HCT116 (cell line): ENCODE results near the gene CIRBP. TPM values are rescaled to one million over a fixed set of nuclear protein-coding genes. Genes with fewer than 3 reads are reported as not detected.
A peak's percentile ranks its signal among the peaks of the same experiment; 100 is the strongest.

Experiments
- ATAC-seq: fragments of 200-7000 bp; cut with Tn5 transposase; 2 replicates; pipeline ENCODE4 v1.9.1; 2020; ENCODE audit warnings: mild to moderate bottlenecking, moderate library complexity
- BruUV-seq: library from RNA; stranded (reverse); fragments of 400-500 nt; replicated peaks from 2 replicates; lab custom pipeline; 2021; lab: Mats Ljungman, UMichigan
- CTCF ChIA-PET: fragments of 300-600 bp; sonication (Branson Sonifier 250); formaldehyde crosslinking; loops from one replicate; lab custom pipeline; 2021; ENCODE audit warnings: antibody characterized with exemption; lab: Charles Lee
- POLR2A ChIA-PET: fragments of 300-600, 350-600 bp; sonication (Branson Sonifier 250); formaldehyde crosslinking; loops from one replicate; lab custom pipeline; 2021; ENCODE audit warnings: antibody characterized with exemption; lab: Charles Lee
- RAD21 ChIA-PET, 2 experiments: fragments of 300-600 bp; sonication (Branson Sonifier 250); formaldehyde crosslinking; loops; one replicate each; lab custom pipeline; 2023; ENCODE audit warnings: low total read pairs in 2 of 2; ENCODE audit not compliant: uncharacterized antibody in 2 of 2, unreplicated experiment in 2 of 2, low non-redundant PET in 1 of 2; lab: Charles Lee
- DNase-seq: peaks from one replicate; pipeline ENCODE4 v3.0.0-alpha.2; 2010; ENCODE audit warnings: low read depth, low spot score
- H2AFZ ChIP-seq: fragments of 200-600 bp; shearing (Covaris generic), sonication (generic); 2 replicates; pipeline ENCODE4 v1.6.1; 2017; ENCODE audit warnings: low read depth, mixed run types, mixed read lengths, antibody characterized with exemption, low read length; ENCODE audit not compliant: poor library complexity, severe bottlenecking
- H3K27ac ChIP-seq: 2 replicates; pipeline ENCODE4 v1.5.1; 2012; ENCODE audit warnings: low read depth, low read length
- H3K27me3 ChIP-seq: fragments of 200-600 bp; sonication (generic); 2 replicates; pipeline ENCODE4 v1.6.1; 2016; ENCODE audit warnings: mixed run types, low read length, mixed read lengths; ENCODE audit not compliant: insufficient read depth
- H3K36me3 ChIP-seq, 2 experiments: fragments of 200-500 bp in 1 of 2; fragments of 200-600 bp in 1 of 2; sonication (Bioruptor generic) in 1 of 2; sonication (generic) in 1 of 2; 2 replicates each; pipeline versions ENCODE4 v1.5.1 to v1.6.1; 2014 to 2016; ENCODE audit warnings: low read length in 2 of 2, inconsistent platforms in 1 of 2, mixed read lengths in 1 of 2, mixed run types in 1 of 2; ENCODE audit not compliant: insufficient read depth in 2 of 2, control insufficient read depth in 1 of 2
- H3K4me1 ChIP-seq, 2 experiments: fragments of 200-600 bp in 1 of 2; sonication (generic) in 1 of 2; 2 replicates each; pipeline versions ENCODE4 v1.5.1 to v1.6.1; 2012 to 2017; ENCODE audit warnings: low read length in 2 of 2, inconsistent platforms in 1 of 2, mild to moderate bottlenecking in 1 of 2, mixed read lengths in 1 of 2, mixed run types in 1 of 2, moderate library complexity in 1 of 2; ENCODE audit not compliant: insufficient read depth in 2 of 2, control insufficient read depth in 1 of 2
- H3K4me2 ChIP-seq: fragments of 200-600 bp; sonication (generic); 2 replicates; pipeline ENCODE4 v1.6.1; 2017; ENCODE audit warnings: mixed run types, low read length, mixed read lengths
- H3K4me3 ChIP-seq, 2 experiments: fragments of 200-600 bp in 1 of 2; sonication (generic) in 1 of 2; replicated peaks in 1 of 2; 2 replicates each; pipeline ENCODE4 v1.5.1; 2011 to 2016; ENCODE audit warnings: low read length in 2 of 2, control low read depth in 1 of 2, low read depth in 1 of 2, mild to moderate bottlenecking in 1 of 2, mixed read lengths in 1 of 2, mixed run types in 1 of 2
- H3K79me2 ChIP-seq: fragments of 200-600 bp; sonication (generic); 2 replicates; pipeline ENCODE4 v1.6.1; 2017; ENCODE audit warnings: mild to moderate bottlenecking, mixed run types, low read length, moderate library complexity, mixed read lengths; ENCODE audit not compliant: insufficient read depth
- H3K9ac ChIP-seq: fragments of 200-600 bp; sonication (generic); 2 replicates; pipeline ENCODE4 v1.6.1; 2016; ENCODE audit warnings: low read length, mixed read lengths
- H3K9me2 ChIP-seq: fragments of 200-600 bp; sonication (generic), shearing (Covaris generic); 2 replicates; pipeline ENCODE4 v1.6.1; 2017; ENCODE audit warnings: mixed run types, mild to moderate bottlenecking, moderate library complexity; ENCODE audit not compliant: insufficient read depth
- H3K9me3 ChIP-seq, 2 experiments: fragments of 200-500 bp in 1 of 2; fragments of 200-600 bp in 1 of 2; sonication (Bioruptor generic) in 1 of 2; sonication (generic) in 1 of 2; 2 replicates each; pipeline ENCODE4 v1.6.1; 2014 to 2017; ENCODE audit warnings: low read length in 2 of 2, mixed read lengths in 2 of 2, inconsistent platforms in 1 of 2, low read depth in 1 of 2, mild to moderate bottlenecking in 1 of 2, mixed run types in 1 of 2, moderate library complexity in 1 of 2; ENCODE audit not compliant: control insufficient read depth in 1 of 2, insufficient read depth in 1 of 2
- H4K20me1 ChIP-seq: fragments of 200-600 bp; sonication (generic), shearing (Covaris generic); 2 replicates; pipeline ENCODE4 v1.6.1; 2017; ENCODE audit warnings: mixed run types, mild to moderate bottlenecking, moderate library complexity; ENCODE audit not compliant: insufficient read depth
- POLR2AphosphoS5 ChIP-seq: IDR thresholded peaks from 2 replicates; pipeline ENCODE4 v1.6.1; 2011; ENCODE audit warnings: mild to moderate bottlenecking, low read depth, low read length, moderate library complexity
- SP1 ChIP-seq: IDR thresholded peaks from 2 replicates; pipeline ENCODE4 v1.6.1; 2012; ENCODE audit warnings: low read depth
- ZNF274 ChIP-seq: fragments of 200-500 bp; sonication (Bioruptor generic); IDR thresholded peaks from 2 replicates; pipeline ENCODE4 v1.6.1; 2014; ENCODE audit warnings: mild to moderate bottlenecking, low read depth, low read length, inconsistent platforms
- intact Hi-C: fragments of 100-400 bp; cut with micrococcal nuclease; formaldehyde crosslinking; loops from 2 replicates; pipeline ENCODE4 v1.10.0; 2022
- total RNA-seq: library from RNA; stranded (reverse); gene quantifications from one replicate; pipeline ENCODE4 v1.2.1, GENCODE V29; 2021; ENCODE audit not compliant: unreplicated experiment
- TF ChIP-seq, protein P1 (sequence below): IDR thresholded peaks from 2 replicates; pipeline ENCODE4 v1.6.1; 2012; ENCODE audit warnings: low read depth
- TF ChIP-seq, protein P2 (sequence below): IDR thresholded peaks from 2 replicates; pipeline ENCODE4 v1.6.1; 2012

CIRBP gene
- total RNA-seq, 1 experiment from 2014 or later: 276 TPM

DNA sequence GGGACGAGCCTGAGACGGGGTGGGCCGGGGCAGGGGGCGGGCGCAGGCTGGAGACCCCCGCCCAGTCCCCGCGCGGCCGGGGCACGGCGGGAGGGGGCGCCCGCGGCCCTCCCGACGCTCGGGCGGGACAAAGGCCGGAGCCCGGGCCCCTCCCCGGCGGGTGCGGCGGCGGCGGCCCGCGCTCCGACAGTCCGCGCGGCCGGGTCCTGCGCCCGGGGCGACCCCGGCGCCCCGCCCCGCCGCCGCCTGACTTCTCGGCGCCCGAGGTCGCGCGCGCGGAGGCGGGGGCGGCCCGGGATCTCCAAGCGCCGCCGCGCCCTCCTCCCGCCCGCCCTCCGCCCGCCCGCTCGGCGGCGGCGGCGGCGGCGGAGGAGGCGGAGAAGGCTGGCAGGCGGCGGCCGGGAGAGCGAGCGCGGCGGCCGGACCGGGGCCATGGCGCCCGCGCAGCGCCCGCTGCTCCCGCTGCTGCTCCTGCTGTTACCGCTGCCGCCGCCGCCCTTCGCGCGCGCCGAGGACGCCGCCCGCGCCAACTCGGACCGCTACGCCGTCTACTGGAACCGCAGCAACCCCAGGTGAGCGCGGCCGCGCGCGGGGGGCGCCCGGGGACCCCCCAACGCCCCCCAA is 16.7 kb downstream of the CIRBP start, which contains the start of gene EFNA2:
Gene EFNA2, plus strand, starts transcription at position 137 of the 624 bp plus-strand sequence. Its CDS starts 296 bp downstream, at position 433.
- no peaks in the 10 kb centered on the region for H4K20me1 ChIP-seq
- peak within 1 kb of the TSS; percentile 38; the same call in 1 of the 2 replicates for H3K27ac ChIP-seq
- peak; percentile 60 for ATAC-seq
- peaks cover 7 to 23% of the 10 kb centered on the region in 2 experiments; a peak in 3 of 4 replicates for H3K4me1 ChIP-seq
- H3K9ac ChIP-seq: peak within 1 kb of the TSS; percentile 65
- H3K9me2 ChIP-seq: no peaks in the 10 kb centered on the region
- H3K4me3 ChIP-seq: peak within 1 kb of the TSS; percentile 64 to 69
- DNase-seq: no peak
- H3K4me2 ChIP-seq: peak within 1 kb of the TSS; percentile 95
- CTCF ChIA-PET: no interaction called here
- TF ChIP-seq, protein P1, sequence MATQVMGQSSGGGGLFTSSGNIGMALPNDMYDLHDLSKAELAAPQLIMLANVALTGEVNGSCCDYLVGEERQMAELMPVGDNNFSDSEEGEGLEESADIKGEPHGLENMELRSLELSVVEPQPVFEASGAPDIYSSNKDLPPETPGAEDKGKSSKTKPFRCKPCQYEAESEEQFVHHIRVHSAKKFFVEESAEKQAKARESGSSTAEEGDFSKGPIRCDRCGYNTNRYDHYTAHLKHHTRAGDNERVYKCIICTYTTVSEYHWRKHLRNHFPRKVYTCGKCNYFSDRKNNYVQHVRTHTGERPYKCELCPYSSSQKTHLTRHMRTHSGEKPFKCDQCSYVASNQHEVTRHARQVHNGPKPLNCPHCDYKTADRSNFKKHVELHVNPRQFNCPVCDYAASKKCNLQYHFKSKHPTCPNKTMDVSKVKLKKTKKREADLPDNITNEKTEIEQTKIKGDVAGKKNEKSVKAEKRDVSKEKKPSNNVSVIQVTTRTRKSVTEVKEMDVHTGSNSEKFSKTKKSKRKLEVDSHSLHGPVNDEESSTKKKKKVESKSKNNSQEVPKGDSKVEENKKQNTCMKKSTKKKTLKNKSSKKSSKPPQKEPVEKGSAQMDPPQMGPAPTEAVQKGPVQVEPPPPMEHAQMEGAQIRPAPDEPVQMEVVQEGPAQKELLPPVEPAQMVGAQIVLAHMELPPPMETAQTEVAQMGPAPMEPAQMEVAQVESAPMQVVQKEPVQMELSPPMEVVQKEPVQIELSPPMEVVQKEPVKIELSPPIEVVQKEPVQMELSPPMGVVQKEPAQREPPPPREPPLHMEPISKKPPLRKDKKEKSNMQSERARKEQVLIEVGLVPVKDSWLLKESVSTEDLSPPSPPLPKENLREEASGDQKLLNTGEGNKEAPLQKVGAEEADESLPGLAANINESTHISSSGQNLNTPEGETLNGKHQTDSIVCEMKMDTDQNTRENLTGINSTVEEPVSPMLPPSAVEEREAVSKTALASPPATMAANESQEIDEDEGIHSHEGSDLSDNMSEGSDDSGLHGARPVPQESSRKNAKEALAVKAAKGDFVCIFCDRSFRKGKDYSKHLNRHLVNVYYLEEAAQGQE: no peak
- TF ChIP-seq, protein P2, sequence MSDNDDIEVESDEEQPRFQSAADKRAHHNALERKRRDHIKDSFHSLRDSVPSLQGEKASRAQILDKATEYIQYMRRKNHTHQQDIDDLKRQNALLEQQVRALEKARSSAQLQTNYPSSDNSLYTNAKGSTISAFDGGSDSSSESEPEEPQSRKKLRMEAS: no peak
- TF ChIP-seq SP1 (no peak), POLR2AphosphoS5 (no peak), ZNF274 (no peak)
- no peak within 1 kb of the TSS for H2AFZ ChIP-seq
- BruUV-seq: no TSS peak
- POLR2A ChIA-PET: interaction anchor here (1.5 kb wide), 1 partner anchor 17 kb away, joined by 7 read pairs; the partner anchor contains the start of gene CIRBP
- RAD21 ChIA-PET: no interaction called here
- no peaks in the 10 kb centered on the region for H3K36me3 ChIP-seq
- no peaks in the 10 kb centered on the region for H3K27me3 ChIP-seq
- H3K79me2 ChIP-seq: no peaks in the 10 kb centered on the region
- no peaks in the 10 kb centered on the region for H3K9me3 ChIP-seq
- intact Hi-C loops: no loop called here
